NOMO-1 (cell line): ENCODE data around the gene CASKIN1.
"Not testable (repeated sequence)": the region's sequence is repeated elsewhere in the genome, so short reads cannot be mapped to it uniquely, and the experiment has no call there.

Source experiments
- DNase-seq, 2 experiments: peaks; one replicate each; lab custom pipeline; 2025; ENCODE audit not compliant: unreplicated experiment in 2 of 2; lab: John Stamatoyannopoulos, UW

Gene CASKIN1, protein sequence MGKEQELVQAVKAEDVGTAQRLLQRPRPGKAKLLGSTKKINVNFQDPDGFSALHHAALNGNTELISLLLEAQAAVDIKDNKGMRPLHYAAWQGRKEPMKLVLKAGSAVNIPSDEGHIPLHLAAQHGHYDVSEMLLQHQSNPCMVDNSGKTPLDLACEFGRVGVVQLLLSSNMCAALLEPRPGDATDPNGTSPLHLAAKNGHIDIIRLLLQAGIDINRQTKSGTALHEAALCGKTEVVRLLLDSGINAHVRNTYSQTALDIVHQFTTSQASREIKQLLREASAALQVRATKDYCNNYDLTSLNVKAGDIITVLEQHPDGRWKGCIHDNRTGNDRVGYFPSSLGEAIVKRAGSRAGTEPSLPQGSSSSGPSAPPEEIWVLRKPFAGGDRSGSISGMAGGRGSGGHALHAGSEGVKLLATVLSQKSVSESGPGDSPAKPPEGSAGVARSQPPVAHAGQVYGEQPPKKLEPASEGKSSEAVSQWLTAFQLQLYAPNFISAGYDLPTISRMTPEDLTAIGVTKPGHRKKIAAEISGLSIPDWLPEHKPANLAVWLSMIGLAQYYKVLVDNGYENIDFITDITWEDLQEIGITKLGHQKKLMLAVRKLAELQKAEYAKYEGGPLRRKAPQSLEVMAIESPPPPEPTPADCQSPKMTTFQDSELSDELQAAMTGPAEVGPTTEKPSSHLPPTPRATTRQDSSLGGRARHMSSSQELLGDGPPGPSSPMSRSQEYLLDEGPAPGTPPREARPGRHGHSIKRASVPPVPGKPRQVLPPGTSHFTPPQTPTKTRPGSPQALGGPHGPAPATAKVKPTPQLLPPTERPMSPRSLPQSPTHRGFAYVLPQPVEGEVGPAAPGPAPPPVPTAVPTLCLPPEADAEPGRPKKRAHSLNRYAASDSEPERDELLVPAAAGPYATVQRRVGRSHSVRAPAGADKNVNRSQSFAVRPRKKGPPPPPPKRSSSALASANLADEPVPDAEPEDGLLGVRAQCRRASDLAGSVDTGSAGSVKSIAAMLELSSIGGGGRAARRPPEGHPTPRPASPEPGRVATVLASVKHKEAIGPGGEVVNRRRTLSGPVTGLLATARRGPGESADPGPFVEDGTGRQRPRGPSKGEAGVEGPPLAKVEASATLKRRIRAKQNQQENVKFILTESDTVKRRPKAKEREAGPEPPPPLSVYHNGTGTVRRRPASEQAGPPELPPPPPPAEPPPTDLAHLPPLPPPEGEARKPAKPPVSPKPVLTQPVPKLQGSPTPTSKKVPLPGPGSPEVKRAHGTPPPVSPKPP (N-terminal part only)

DNA sequence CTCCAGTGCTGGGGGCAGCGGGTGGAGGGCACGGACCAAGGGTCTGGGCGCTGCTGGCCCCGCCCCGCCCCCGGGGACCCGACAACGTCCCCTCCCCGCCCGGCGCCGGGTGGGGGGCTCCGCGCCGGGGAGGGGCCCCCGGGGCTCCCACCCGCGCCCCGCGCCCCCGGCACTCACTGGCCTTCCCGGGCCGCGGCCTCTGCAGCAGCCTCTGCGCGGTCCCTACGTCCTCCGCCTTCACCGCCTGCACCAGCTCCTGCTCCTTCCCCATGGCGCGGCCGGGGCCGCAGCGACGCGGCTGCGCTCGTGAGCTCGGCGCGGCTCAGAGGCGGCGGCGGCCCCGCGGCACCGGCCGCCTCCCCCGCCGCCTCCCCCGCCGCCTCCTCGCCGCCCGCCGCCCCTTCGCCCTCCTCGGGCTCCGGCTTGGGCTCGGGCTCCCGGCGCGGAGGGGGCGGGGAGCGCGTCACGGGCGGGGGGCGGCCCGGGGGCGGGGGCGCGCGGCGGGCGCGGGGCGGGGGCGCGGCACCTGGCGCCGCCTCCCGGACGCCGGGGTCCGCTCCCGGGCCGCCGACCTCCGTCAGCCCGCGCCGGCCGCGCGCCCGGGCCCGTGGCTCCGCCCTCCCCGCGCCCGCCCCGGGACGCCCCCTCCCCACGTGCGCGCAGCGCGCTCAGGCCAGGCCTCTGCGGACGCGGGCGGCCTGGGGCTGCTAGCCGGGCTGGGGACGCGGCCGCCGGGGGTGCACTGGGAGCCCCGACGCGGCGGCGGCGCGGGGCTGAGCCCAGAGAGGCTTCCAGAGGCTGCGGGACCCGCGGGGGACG is at the start of gene CASKIN1:
TSS of gene CASKIN1 (minus strand) at position 444 of the 819 bp plus-strand sequence. CDS start at position 271, 173 bp downstream.
- DNase-seq = peak; percentile 32 to 51

DNA sequence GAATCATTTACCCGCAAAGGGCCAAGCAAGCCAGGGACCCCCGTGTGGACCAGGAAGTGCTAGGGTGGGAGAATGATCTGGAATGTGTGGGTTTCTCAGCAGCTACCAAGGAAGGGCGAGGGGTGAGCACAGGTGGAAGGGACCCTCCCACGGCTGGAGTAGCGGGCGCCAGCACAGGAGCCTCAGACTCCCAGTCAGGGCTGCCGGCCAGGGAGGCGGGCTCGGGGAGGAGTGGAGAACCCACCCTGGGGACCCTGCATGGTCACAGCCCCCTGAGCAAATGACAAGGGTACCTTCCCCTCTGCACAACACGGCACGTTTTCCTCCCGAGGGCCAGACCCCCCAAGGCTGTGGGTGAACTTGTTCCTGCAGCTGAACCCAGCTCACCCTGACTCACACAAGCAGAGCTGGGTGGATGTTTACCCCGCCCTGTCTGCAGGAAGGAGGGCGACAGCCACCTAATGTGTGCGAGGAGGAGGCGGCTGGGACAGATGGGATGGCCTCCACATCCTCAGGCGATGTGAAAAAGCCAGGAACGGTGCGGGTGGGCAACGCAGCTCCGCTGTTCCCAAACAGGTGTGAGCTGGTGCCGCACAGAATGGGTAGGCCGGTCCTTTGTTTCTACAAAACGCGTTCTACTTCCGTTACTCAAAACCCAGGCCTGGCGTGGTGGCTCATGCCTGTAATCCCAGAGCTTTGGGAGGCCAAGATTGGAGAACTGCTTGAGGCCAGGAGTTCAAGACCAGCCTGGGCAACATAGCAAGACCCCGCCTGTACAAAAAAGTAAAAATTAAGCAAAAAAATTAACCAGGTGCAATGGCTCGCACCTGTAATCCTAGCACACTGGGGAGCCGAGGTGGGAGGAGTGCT is 48.8 kb upstream of the CASKIN1 start:
- no peak for DNase-seq

DNA sequence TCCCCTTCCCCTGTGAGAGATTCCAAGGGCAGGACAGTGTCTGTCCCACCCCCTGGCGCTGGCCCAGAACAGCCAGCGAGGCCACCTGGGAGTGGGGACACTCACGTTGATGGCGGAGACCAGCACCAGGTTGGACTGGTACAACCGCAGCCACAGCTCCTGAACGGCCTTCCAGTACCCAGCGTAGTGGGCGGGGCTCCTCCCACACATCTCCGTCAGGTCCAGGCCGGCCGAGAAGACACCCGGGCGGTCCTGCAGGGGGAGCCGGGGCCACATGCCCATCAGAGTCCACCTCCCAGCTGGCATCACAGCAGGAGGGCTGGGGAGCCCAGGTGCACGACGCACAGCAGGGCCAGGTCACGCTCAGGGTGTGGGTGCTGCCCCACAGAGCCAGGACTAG is 47.9 kb upstream of the CASKIN1 start:
- no peak for DNase-seq

DNA sequence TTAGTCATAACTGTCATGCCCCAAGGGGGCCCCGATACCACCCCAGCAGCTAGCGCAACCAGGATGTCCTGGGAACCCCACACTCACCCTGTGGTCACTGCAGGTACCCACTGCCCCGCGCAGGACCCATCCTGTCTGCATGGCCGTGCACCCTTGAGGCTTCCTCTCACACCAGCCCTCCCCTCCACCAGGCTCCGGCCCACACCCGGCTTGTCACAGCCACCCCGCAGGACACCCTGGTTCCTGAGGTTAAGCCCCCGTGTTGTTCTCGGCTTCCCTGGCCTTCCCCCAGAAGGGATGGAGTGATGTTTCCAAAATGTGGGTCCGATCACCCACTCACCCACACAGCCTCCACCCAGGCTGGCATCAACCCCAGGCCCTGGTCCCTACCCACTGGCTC is 47.4 kb upstream of the CASKIN1 start:
- DNase-seq = no peak

DNA sequence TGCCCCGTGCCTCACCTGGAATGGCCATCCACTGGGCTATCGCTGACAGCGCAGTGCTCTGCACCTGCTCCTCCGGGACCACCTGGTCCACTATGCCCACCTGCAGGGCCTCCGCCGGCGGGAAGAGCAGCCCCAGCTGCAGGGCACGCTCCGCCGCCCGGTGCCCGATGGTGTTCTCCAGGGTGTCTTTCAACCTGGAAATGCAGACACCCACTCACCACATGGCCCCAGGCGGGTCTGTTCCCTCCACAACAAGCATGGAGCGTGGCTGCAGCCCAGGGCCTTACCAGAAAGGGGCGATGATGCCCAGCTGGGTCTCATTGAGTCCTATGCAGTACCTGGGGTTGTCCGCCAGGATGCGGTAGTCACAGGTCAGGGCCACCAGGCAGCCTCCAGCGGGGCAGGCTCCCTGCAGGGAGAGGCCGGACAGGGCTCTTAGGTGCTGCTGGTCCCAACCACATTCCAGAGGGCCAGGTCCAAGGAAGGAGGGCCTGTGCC is 46.7 kb upstream of the CASKIN1 start:
- DNase-seq = no peak

DNA sequence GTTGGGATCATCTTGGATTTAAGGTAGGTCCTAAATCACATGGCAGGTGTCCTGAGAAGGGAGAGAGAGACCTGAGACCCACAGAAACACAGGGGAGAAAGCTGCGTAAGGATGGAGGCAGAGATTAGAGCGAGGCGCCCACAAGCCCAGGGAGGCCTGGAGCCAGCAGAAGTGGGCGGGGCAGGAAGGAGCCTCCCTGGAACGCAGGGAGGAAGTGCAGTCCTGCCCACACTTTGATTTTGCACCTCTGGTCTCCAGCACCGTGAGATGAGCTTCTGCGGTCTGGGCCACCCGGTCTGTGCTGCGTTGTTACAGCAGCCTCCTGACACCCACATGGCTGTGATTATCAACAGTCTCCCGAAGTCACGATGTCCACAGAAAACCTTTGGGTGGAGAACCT is 46.2 kb upstream of the CASKIN1 start:
- DNase-seq = no peak

DNA sequence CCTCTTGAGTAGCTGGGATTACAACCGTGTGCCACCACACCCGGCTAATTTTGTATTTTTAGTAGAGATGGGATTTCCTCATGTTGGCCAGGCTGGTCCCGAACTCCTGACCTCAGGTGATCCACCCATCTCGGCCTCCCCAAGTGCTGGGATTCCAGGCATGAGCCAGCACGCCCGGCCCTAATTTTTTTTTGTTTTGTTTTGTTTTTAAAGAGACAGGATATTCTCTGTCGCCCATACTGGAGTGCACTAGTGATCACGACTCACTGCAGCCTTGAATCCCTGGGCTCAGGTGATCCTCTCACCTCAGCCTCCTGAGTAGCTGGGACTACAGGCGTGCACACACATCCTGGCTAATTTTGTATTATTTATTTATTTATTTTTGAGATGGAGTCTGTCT is 43.9 kb upstream of the CASKIN1 start:
- DNase-seq = not testable (repeated sequence)

DNA sequence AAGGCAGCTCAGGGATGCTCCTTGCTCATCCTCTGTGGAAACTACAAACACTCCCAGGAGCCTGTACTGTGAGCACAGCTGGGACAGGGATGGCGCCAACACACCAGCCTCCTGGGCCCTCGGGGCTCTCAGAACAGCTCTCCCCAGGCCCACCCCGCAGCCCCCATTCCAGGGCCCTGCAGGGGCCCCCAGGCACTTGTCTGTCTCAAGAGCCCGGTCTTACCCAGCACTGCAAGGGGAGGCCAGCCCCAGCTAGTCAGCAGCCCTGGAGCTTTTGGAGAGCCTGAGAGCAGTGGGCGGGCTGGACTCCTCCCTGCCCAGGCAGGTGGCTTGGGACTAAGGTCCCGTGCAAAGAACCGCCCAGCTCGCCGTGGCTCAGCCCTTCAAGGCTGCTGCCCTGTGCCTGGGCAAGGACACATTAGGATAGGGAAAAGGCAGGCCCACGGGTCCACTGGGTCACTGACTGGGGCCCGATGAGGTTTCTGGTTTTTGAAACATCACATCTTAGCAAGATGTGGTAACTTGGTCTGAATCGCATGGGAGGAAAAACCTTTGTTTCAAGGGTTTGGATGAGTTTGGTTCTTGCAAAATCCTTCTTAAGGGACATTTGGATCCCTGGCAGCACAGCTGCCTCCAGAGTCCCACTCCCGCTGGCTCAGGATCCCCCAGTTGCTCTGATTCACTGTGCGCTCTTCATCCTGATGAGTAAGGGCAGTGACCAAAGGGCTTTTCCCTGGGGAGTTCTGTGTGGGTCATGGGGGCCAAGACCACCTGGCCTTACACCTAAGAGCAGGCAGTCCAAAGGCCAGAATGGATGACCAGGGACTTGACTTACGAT is 42.7 kb upstream of the CASKIN1 start:
- DNase-seq = no peak

DNA sequence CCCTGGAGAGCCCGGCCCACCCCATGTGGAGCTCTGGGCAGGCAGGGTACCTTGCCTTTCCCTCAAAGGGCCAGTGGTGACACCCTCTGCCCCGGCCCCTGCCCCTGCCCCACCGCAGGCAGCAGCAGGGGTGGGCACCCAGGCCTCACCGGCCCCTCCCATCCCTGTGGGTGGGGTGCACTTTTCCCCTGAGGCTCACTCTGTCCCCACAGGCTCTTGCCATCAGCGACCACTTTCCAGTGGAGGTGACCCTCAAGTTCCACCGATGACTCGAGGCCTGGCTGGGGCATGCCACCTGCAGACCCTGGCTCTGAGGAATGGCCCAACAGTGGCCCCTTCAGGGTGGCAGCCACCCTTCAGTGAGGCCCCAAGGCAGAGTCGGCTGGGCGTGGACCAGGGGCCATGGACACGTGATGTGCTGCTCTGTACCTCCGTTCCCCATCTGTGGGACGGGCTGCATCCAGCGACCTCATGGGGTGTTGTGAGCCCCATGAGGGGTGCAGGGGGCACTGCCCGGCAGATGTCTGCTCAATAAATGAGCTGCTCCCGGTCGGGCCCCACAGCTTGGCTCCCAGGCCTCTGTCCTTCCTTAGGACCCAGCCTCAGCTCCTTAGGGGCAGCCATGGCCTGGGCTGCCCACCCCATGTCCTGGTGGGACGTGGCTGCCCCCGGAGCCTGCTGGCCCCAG is 41.9 kb upstream of the CASKIN1 start:
- no peak for DNase-seq

DNA sequence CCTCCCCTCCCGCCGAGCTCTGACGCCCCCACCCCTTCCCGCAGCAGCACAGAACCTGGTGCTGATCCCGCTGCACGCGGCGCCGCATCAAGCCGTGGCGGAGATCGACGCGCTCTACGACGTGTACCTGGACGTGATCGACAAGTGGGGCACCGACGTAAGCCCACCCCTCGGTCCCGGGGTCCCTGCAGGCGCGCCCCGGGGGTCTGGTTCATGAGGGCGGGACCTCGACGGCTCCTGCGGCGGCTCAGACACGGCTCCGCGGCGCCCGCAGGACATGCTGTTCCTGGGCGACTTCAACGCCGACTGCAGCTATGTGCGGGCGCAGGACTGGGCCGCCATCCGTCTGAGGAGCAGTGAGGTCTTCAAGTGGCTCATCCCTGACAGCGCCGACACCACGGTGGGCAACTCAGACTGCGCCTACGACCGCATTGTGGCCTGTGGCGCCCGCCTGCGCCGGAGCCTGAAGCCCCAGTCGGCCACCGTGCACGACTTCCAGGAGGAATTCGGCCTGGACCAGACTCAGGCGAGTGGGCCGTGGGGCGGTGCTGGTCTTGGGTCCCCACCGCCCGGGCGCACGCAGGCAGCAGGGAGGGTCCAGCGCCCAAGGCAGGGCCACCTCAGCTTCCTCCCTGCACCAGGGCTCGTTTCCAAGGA is 41.2 kb upstream of the CASKIN1 start:
- DNase-seq = no peak

DNA sequence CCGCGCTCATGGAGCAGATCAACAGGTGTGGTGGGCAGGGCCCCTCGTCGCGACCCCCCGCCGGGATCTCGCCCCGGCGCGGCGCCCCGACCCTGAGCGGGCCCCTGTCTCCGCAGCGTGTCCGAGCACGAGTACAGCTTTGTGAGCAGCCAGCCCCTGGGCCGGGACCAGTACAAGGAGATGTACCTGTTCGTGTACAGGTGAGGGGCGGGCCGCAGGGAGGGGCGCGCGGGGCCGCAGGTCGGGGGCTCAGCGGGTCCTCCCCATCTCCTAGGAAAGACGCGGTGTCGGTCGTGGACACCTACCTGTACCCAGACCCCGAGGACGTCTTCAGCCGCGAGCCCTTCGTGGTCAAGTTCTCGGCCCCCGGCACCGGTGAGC is 40.7 kb upstream of the CASKIN1 start:
- DNase-seq = no peak

DNA sequence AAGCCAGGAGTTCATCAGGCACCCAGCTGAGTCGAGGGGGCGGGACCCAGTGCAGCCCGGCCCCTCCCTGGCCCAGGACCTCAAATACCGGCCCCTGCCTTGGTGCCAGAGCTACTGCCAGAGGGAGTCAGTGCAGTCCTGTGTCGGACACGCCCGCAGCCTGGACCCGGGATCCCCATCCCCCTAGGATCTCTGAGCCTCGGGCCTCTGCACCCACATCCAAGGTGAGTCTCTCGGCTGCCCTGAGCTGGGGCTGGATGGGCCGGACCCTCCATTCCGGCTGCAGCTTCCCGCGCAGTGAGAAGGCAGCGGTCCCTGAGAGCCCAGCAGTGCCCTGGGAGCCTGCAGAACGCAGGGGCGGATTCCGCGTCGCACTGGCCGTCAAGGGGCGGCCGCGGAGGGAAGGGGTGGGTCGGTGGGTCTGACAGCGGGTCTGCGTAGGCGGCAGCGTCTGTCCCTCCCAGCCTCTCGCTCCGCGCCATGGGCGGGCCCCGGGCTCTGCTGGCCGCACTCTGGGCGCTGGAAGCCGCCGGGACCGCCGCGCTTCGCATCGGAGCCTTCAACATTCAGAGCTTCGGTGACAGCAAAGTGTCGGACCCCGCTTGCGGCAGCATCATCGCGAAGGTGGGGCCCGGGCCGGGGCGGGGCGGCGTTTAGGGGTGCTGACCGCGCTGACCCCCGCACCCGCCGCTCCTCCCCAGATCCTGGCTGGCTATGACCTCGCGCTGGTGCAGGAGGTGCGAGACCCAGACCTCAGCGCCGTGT is 40.1 kb upstream of the CASKIN1 start, which contains the start of gene DNASE1L2:
TSS of gene DNASE1L2 (plus strand) at position 108 of the 765 bp plus-strand sequence. CDS start at position 481, 373 bp downstream.
- DNase-seq = no peak

DNA sequence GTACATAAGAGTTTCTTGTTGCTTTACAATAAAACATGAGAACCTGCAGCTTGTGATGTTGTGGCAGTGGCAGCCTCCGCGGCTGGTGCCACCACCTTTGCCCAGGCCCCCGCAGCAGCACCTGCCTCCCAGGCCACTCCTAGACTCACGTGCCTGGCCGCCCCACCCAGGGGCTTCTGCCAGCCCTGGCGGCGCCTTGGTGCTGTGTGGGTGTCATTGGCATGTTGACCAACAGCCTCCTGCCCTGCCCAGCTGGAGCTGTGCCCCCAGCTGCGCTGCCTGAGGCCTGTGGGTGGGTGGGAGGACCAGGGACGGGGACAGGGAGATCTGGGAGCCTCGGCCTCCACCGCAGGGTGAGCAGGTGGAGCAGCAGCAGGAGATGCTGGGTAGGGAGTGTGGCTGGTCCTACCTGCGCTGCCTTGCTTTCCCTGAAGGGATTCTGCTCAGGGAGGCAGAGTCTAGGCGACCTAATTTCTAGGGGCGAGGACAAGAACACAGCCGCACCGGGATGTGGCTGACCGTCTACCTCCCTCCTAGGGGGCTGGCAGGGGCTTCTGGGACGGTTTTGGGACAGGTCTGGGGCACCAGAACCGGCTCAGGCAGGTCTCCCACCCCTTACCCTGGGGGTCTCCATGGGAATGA is 39.4 kb upstream of the CASKIN1 start:
- DNase-seq = no peak

DNA sequence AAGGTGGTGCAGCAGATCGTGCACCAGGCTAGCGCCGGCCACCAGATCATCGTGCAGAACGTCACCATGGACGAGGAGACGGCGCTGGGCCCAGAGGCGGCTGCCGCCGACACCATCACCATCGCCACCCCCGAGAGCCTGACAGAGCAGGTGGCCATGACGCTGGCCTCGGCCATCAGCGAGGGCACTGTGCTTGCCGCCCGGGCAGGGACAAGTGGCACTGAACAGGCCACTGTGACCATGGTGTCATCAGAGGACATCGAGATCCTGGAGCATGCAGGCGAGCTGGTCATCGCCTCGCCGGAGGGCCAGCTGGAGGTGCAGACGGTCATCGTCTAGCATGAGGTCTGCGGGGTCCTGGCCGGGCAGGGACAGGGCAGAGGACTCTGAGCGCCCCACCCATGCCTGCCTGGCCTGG is 38.8 kb upstream of the CASKIN1 start:
- no peak for DNase-seq

DNA sequence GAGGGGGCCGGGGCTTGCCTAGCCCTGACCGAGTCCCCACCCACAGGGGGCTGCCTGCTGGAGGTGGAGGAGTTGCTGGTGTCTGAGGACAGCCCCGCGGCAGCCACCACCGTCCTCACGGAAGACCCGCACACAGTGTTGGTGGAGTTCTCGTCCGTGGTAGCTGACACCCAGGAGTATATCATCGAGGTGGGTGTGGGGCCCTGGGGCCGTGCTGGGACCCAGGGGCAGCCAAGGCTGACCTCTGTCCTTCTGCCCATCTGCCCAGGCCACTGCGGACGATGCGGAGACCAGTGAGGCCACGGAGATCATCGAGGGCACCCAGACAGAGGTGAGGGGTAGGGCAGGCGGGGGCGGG is 38.4 kb upstream of the CASKIN1 start:
- DNase-seq = no peak
